IPS-NIHi11 (cell line): ENCODE results near the gene ITPK1.

Source experiments
- DNase-seq: peaks from one replicate; pipeline ENCODE4 v3.0.0; 2012; ENCODE audit warnings: mixed read lengths, low spot score

ITPK1 gene

DNA sequence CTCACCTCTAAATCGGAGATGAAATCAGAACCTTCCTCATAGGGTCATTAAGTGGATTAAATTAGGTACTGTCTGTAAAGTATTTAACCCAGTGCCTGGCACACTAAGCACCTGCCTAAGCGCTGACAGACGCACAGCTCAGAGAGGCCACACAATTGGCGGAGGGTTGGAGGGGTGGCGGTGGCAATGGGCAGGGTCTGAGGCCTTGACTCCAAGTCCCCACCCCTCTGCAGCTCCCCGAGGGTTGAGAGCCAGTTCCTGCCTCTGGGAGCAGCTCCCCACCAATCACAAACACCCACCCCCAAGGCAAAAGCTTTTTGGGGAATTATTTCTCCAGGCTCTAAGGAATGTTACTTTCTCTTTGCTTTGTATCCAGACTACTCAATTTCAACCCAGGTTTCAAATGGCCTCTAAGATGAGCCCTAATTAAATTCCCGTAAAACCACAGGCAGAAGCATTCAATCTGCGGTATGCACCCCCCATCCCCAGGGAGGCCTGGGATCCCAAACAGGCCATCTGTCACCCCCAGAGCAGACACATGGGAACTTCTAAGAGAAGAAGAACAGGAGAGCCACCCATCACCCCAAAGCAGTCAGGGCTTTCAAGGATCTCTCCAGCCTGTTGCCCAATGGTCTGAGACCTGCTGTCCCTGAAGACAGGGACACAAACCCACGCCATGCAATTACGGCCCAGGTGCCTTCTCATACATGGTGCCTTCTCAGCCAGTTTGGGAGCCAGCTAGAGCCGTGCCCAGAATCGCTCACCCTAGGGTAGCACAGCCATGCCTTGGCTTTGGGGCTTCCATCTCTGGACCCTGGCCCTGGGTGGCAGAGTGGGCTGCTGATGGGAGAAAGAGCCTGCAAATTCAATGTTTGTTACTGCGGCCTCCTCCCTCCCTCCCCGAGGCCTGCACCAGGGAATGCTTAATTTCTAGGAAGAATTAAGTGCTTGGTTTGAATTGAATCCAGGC is 126.7 kb downstream of the ITPK1 start:
- no peak for DNase-seq

DNA sequence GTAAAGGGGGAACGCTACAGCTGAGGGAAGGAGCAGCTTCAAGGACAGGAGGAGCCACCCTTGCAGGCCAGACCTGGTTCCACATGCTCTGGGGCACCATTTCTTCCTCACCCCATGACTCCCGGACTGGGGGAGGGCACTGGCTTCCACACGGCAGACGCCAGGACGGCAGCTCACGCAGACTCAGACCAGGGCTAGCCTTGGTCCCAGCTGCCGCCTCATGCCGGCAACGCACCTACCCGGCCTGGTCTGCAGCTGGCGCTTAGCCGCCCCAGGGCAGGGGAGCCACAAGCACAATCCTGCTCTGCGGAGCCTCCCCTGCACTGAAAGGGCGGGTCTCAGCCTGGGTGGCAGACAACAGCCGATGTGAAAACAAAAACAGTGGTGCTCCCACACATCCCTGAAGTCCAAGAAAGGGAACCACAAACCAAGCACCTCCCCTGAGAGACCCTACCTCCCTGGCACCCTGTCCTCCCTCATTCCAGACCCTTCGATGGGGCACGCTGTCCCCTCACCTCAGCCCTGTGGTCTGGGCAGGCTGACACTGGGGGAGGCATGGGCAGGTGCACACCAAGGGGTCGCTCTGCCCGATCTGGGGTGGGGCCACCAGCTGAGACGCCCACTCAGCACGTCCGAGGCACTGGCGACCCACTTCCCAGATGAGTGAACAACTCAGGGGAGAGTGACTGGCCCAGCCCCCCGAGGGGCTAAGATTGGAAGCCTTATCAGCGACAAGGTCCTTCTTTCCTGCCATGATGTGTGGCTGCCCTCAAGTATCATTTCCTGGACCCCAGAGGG is 127.8 kb downstream of the ITPK1 start:
- DNase-seq = no peak

DNA sequence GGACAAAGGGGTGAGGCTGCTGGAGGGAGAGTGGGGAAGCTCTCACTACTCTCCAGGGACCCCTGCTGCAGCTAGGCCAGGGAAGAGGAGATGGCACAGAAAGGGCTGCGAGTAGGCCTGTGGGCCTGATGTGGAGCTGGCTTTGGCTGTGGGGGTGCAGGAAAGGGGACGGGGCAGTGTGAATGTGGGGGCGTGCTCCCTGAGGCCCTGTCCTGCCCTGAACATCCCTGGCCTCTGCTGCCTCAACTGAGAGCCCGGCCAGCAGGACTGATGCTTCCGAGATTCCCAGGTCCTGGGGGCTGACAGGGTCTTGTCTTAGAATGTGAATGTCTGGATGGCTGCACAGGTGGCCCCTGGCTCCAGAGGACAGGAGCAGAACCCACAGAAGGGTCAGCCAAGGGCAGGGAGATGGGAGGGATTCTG is 128.6 kb downstream of the ITPK1 start:
- no peak for DNase-seq

DNA sequence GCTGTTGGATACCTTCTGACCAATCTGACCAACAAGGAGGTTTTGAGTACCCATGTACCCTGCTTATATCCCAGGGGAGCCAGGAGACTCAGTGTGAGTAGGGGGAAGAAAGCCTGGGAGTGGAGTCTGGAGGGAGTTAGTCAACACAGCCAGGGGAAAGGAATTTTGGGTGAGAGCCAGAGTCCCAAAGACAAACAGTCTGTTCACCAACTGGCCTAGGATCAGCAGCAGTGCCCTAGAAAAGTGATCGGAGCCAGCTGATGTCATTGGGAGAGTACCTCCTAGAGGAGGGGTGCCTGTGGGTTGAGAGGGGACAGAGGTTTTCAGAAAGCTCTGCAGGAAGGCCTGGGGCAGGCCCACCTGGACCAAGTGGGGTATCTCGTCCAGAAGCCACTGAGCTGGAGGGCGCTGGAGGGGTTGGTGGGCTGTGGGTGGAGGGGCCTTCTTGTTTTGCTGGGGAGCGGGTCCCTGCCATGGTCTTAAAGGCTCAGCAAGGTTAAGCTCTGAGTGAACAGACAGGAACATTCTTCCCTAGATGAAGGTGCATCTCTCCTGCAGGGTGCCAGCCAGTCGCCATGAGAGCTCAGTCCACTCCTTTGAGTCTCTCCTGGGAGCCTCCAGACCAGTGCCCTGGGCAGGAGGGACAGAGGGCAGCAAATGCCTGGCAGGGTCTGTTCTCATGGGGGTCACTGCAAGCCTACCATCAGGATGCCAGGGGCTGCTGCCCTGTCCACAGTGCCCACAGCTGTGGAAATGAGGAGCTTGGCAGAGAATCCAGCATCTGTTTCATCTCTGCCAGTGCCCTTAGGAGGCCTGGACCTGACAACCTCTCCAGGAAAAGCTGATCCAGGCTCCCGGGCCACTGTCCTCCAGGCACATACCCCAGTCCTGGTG is 129.2 kb downstream of the ITPK1 start:
- no peak for DNase-seq

DNA sequence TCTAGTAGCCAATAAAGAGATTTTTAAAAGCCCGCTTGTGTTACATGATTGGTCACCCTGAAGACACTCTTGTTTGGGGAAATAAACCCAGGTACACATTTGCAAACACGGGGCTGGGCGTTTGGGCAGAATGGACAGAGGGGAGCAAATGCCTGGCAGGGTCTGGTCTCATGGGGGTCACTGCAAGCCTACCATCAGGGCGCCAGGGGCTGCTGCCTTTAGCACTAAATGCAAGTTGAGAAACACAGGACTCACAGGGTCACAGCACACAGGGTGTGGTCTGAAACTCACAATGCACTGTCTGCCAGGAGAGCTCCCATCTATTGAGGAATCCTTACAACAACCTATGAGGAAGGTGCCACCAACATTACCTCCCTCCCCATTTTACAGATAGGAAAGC is 130.2 kb downstream of the ITPK1 start:
- DNase-seq = no peak

DNA sequence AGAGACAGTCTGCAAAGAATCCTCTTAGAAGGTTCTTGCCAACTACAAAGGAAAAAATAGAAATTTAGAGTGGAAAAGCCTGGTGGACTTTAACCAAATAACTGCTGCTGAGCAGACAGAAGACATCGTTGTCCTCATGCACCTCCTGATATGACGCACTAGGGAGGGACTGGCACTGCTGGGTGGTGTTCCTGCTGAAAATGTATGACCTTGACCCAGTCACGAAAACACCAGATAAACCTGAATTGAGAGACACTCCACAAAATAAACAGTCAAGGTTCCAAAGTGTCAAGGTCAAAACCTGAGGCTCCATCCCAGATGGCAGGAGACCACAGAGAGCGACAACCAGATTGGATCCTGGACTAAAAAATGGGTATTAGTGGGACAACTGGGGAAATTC is 130.8 kb downstream of the ITPK1 start:
- no peak for DNase-seq

DNA sequence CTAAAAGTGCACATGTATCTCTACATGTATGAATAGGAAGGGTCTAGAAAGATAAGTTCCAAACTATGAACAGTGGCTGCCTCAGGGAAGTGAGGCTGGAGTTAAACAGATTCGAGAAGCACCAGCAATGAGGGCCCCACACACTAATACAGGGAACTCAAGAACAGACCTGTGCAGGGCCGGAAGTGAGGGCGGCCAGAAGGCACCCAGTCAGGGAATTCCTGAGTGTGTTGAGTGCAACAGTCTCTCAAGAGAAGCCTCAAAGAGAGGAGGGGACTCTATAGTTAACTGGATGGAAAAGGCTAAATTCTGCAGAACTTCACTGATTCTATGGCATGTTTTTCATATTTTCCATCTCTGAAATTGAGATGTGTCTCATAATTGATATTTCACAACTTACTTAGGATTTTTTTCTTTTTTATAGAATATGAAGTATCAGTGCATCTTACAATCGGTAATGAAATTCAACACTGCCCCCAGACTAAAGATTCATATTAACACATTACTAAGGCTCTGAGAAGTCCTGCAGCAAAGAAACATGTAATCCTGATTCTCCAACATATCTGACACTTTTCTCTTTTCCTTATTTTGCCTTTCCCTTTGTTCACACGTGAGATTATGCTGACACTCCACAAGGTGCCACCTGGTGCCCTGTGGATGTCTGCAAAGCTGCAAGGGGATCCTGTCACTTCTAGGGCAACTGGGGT is 131.5 kb downstream of the ITPK1 start:
- no peak for DNase-seq

DNA sequence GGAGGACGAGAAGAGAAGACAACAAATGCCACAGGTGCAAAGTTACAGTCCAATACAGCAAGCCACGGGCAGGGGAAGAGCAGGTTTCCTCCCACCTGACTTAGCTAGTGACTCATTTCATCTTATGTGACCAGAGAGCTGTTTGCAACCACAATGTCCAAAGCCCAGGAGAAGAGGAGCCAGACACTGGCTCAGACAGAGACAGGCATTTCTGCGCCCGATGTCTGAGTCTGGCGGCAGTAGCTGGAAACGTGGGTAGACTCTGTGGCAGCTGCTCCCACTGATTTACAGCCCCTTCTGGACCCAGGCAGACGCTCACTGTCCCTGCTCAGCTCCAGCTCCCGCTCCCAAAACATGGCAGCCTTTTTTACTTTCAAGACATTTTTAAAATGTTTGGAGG is 132.8 kb downstream of the ITPK1 start:
- DNase-seq = no peak

DNA sequence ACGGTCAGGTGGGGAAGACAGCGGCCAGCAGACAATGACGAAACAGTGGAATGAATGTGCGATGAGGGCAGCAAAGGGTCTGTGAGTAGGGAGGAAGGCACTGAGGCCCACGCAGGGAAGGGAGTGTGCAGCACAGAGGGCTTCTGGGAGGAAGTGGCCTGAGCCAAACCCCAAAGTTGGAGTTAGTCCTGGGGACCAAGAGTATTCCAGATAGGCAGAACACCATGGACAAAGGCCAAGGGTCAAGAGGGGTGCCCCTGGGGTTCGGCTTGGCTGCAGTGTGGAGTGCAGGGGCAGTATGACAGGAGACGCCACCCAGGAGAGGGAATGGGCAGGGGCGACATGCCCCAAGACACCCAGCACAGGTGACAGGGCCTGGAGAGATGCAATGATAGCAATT is 134.0 kb downstream of the ITPK1 start:
- no peak for DNase-seq

DNA sequence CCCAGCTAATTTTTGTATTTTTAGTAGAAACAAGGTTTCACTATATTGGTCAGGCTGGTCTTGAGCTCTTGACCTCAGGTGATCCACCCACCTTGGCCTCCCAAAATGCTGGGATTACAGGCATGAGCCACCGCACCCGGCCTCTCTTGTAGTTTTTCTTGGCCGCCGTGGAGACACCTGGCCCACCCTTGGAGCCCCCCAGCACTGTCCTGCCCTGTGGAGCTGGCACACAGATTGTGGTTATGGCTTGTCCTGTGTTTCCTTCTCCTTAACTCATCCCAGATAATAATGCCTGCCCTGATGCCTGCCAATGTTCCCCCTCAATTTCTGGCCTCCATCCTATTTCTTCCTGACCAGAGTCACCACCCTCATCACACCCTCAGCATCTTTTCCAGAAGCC is 134.9 kb downstream of the ITPK1 start:
- DNase-seq = no peak

DNA sequence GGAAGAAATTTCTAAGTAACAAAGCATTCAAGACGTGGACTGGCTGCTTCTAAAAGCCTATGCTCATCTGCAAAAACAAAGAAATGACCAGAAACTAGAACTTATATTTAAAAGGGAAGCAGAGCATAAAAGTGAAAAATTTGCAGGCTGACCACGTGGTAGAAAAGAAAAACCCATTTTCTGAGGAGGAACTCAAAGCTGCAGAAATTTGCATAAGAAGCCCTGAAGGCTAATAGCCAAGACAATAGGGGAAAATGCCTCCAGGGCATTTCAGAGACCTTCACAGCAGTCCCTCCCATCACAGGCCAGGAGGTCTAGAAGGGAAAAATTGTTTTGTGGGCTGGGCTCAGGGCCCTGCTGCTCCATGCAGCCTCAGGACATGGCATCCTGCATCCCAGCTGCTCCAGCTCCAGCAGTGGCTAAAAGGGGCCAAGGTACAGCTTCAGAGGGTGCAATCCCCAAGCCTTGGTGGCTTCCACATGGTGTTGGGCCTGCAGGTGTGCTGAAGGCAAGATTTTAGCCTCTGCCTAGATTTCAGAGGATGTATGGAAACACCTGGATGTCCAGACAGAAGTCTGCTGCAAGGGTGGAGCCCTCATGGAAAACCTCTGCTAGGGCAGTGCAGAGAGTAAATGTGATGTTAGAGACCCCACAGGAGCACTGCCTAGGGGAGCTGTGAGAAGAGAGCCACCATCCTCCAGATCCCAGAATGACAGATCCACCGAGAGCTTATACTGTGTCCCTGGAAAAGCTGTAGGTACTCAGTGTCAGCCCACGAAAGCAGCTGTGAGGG is 137.3 kb downstream of the ITPK1 start:
- no peak for DNase-seq

DNA sequence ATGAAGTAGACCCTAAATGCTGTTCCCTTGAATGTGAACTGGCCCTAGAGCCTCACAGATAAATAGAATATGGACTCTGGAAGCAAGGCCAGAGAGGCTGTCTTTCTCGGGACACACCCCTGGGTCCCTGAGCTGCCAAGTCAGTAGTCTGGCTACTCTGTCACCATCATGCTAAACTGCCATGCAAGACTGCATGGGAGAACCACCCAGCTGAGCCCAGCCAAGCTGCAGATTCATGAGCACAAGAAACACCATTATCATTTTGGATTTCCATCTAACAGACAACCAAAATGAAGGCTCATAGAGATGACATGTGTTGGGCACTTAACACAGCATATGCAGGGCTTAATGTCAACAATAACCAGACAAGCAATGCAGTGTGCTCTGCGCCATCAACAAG is 139.5 kb downstream of the ITPK1 start:
- no peak for DNase-seq

DNA sequence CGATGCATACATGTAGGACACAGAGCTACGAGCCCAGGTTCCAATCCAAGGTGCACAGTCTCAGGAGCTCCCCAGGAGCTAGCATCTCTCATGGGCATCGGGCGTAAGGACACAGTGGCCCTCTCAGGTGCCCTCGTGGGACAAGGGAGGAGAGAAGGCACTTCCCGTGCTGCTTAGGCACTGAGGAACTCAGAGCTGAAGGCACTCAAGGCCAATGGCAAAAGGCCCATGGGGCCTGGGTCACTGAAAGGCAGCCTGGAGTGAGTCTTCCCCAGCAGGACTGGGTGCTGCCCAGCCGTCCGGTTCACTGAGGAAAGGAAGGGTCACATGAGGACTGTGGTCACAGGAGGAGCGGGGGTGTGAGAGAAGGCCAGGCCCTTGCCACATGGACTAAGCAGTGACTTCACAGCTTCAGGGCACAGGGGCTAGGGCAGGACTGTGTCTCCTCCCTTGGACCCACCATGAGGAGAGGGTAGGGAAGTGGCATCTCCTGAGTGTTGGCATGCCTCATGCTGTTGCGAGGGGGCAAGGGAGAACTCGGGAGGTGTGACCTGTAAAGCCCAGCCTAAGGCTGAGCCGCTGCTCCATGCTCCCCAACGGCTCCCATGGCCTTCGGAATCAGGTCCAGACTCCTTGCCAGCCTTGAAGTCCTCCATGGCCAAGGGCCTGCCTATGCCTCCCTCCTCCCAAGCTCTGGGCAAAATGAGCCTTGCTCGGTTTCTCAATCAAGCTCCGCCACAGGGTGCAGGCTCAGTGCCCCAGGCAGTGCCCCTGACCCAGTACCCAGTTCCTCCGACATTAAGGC is 141.0 kb downstream of the ITPK1 start:
- no peak for DNase-seq

DNA sequence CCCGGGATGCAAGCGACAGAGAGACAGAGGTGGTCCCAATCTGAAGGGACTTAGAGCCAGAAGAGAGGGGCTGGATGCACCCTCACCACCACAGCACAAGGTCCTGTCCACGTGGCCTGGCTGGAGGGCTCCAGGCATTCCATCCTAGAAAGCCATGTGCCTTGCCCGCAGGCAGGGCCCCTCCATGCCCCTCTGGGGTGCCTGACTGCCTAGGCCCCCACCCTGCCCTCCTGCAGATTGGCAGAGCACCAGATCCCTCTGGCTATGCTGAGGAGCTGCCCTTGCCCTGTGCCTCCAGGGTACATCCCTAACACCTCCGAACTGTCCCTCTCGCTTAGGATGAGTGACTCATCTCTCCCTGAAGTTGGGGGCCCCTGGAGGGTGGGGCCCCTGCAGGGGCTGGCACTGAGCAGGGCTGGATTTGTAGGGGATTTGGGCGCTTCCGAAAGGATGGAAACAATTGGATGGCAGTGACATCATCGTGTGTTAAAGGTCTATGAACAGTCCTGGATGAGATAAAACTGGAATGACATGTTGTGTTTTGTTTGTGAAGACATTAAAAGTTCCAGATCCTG is 141.8 kb downstream of the ITPK1 start:
- DNase-seq = no peak

DNA sequence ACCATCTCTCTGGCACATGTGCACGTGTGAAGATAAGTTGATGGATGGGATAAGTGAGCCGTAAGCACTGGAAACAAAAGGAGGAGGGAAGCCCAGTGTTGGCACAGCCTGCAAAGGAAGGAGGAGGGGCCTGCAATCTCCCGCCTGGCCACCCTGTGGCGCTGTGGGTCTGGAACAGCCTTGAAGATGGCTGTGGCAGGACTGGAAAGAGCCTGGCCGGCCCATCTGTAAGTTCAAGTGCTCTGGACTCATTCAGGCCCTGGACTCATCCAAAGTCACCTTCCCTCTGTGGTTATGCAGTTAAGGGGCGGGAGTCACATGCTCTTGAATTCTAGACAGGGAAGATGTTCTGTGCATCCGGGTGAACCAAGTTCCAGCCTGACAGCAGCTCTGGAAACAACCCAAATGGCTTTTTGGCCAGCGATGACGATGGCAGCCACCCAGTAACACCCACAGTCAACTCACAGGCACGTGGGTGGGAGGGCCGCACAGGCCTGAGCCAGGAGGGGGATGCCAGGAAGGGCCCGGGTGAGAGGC is 142.4 kb downstream of the ITPK1 start:
- peak; percentile 87 for DNase-seq

DNA sequence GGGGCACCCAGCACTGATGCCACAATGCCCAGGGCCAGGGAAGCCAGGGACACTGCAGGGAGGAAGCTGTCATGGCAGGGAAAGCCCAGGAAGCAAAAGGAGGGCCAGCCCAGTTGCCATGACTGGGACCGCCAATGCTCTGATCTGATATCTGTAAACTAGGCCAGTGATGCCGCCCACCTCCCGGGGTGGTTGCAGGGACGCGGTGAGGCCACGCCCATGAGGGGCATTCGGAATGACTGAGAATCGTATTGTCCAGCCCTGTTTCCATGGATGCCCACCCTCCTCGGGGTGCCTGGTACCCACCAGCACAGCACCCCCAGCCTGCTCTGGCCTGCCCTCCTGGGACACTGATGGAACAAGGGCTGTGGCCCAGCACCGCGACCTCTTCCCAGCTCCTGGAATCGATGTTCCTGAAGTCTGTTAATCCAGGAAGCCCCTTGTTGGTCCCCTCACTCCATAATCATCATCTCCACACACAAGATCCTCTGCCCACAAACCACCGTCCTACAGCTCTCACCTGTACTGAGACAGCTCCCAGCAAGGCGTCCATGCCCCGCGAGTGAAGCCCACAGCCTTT is 144.0 kb downstream of the ITPK1 start:
- DNase-seq = no peak

DNA sequence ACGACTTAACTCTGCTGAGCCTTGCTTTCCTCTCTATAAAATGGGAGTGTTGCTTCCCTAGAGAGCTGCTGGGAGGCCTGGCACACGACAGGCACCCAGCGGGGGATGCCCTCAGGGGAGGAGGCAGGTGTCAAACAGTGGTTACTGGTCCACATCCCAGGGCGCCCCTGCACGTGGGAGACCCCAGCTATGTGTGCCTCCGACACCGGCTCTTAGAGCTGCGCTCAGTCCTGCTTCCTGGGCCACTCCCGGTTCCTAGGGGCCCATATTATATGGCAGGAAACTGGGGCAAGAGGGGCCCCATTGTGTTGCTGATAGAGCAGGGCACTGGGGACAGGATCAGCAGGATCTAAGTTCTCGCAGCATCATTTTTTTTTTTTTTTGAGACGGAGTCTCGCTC is 145.5 kb downstream of the ITPK1 start:
- no peak for DNase-seq

DNA sequence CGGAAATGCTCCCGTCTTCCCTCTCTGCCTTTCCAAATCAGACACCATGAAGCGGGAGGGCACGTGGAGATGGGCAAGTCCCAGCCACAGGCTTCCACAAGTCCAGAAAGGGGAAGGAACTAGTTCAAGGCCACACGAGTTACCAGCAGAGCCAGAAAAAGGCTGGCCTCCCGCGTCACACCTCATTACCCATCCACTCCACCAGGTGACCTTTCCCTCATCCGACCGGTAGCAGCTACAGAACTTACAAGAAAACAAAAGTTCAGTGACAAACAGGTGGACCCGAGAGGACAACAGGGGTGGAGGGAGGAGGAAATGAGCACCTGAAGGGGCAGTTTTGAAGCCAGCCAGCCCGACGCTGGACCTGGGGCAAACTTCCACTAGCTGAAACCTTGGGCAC is 145.9 kb downstream of the ITPK1 start:
- no peak for DNase-seq

DNA sequence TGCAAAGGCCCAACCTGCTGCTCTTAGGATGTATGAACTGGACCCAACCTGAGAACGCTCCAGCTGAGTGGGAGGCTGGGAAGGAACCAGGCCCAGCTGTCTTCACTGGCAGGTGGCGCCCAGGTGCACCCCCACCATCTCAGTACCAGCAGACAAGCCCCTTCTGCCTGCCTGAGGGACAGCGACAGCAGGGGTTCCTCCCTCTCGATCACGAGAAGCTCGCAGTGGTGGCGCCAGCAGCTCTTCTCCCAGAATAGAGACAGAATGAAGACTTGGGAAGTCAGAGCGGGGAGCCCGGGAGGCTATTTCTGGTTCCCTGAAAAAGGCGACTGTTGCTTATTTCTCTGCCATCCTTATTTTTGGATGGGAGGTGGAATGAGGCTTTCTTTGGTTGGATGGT is 146.3 kb downstream of the ITPK1 start:
- DNase-seq = no peak
